GM18867 (cell line): ENCODE data around the gene NUDT8.
A peak's percentile ranks its signal among the peaks of the same experiment; 100 is the strongest.
"Not testable (repeated sequence)": the region's sequence is repeated elsewhere in the genome, so short reads cannot be mapped to it uniquely, and the experiment has no call there.

ENCODE experiments used
- ATAC-seq: cut with Tn5 transposase; IDR thresholded peaks from one replicate; pipeline ENCODE4 v1.9.1; 2021; ENCODE audit warnings: mild to moderate bottlenecking, moderate library complexity; ENCODE audit not compliant: unreplicated experiment

NUDT8 gene

DNA sequence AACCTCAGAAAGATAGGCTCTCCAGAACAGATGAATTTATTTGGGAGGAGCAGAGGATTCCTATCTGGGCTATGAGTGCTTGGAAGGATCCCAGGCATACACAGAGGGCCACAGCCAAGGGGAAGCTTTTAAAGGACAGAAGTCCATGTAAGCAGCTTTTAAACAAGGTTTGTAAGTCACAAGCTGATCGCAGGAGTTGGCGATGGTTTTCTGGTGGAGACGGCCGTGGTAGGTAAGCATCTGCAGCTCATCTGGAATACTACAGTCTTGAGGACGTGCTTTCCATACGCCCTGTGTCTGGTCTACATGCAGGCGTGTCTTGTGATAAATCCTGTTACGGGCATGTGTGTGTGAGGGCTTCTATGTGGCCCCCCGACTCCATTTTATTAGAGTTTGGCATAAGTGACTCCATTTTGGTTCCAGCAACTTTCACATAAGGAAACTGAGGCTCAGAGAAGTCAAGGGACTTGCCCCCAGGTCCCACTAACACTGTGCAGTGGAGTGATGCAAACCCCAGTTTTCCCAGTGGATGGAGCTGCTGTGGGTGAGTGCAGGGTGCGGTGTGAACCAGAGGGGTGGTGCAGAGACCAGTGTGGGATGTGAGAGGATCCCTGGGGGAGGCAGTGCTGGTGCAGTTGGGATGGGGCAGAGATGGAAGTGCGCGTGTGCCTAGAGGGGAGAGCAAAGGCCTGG is 32.6 kb upstream of the NUDT8 start:
- no peak for ATAC-seq

DNA sequence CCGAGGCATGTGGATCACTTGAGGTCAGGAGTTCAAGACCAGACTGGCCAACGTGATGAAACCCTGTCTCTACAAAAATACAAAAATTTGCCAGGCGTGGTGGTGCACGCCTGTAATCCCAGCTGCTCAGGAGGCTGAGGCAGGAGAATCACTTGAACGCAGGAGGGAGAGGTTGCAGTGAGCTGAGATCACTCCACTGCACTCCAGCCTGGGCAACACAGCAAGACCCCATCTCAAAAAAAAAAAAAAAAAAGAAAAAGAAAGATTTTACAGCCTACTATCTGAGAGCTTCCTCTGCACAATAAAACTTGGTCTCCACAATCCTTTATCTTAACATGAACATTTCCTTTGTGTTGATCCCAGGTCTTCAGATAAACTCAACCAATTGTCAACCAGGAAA is 31.0 kb upstream of the NUDT8 start:
- not testable (repeated sequence) for ATAC-seq

DNA sequence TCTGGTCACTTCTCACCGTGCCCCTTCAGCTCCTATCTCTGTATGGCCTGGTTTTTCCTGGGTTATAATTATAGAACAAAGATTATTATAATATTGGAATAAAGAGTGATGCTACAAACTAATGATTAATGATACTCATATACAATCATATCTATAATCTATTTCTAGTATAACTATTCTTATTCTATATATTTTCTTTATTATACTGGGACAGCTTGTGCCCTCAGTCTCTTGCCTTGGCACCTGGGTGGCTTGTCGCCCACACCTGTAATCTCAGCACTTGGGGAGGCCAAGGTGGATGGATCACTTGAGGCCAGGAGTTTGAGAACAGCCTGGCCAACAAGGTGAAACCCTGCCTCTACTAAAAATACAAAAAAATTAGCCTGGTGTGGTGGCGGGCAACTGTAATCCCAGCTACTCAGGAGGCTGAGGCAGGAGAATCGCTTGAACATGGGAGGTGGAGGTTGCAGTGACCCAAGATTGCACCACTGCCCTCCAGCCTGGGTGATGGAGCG is 30.0 kb upstream of the NUDT8 start:
- ATAC-seq: not testable (repeated sequence)

DNA sequence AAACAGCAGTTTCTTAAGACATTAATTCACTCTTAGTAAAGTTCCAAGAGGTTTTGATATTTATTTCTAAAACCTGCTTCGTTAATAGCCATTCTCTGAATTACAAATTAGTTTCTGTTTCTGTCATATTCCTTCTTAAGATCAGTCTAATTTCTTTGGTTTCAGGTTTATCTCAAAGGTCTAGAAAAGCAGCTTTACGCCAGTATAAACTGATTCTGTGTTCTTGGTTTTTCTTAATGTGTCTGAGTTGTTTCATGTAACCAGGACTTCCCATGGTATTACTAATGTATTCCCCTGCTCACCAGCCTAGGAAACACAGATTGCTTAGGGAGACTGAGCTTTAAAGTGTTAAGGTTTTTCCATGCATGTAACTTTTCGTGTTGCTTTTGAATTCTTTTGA is 27.6 kb upstream of the NUDT8 start:
- ATAC-seq: no peak

DNA sequence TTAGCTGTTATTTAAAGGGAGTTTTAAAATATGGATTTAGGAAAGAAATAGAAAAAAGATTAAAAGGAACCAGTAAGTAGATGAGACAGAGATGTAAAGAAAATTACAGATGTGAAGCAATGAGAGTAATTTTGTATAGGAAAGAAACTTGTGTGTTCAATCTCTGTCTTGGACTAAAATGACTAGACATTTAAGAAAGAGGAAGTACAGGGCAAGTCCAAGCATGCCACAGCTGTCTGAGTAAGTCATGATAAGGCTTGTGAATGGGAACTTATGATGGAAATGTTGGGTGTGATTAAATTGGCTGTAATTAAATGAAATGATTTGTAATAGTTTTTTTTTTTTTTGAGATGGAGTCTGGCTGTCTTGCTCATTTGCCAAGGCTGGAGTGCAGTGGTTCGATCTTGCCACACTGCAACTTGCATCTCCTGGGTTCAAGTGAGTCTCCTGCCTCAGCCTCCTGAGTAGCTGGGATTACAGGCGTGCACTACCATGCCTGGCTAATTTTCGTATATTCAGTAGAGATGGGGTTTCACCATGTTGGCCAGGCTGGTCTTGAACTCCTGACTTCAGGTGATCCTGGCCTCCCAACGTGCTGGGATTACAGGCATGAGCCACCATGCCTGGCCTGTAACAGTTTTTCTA is 26.7 kb upstream of the NUDT8 start:
- no peak for ATAC-seq

DNA sequence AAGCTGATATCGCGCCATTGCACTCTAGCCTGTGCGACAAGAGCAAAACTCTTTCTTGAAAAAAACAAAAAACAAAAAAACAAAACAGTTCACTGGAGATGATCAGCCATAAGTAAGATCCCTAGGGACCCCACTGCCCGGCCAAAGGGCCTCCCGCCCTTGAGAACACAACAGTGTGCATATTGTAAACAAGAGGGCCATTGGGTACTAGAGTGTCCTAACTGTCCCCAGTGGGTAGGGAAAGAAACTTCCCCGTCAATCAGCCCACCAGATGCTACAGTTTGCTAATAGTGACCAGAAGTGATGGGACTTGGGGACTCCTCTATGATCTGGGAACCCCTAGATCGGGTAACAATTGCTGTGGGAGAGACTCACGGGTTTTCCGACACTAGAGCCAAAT is 24.5 kb upstream of the NUDT8 start:
- no peak for ATAC-seq

DNA sequence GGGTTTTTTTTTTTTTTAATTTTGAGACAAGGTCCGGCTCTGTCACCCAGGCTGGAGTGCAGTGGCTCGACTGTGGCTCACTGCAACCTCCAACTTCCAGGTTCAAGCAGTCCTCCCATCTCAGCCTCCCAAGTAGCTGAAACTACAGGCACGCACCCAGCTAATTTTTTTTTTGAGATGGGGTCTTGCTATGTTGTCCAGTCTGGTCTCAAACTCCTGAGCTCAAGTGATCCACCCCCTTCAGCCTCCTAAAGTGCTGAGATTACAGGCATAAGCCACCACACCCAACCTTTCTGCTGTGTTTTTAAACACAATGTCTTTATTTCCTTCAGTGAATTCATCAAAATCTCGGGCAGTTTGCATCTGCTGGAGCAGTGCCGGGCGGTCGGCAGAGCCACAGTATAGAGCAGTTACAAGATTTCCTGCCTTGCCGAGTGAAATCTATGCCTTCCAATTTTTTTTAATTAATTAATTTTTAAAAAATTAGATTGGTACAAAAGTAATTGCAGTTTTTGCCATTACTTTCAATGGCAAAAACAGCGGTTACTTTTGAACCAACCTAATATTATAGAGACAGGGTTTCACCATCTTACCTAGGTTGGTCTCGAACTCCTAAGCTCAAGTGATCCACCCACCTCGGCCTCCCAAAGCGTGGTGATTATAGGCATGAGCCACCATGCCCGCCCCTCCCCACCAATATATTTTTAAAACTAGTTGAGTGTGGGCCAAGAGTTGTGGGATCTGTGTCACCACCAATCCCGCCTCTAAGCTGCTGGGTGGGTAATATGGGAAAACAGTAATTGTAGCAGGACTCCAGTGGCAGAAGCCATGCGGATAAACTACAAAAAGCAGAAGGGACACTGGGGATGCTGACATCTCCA is 23.5 kb upstream of the NUDT8 start:
- no peak for ATAC-seq

DNA sequence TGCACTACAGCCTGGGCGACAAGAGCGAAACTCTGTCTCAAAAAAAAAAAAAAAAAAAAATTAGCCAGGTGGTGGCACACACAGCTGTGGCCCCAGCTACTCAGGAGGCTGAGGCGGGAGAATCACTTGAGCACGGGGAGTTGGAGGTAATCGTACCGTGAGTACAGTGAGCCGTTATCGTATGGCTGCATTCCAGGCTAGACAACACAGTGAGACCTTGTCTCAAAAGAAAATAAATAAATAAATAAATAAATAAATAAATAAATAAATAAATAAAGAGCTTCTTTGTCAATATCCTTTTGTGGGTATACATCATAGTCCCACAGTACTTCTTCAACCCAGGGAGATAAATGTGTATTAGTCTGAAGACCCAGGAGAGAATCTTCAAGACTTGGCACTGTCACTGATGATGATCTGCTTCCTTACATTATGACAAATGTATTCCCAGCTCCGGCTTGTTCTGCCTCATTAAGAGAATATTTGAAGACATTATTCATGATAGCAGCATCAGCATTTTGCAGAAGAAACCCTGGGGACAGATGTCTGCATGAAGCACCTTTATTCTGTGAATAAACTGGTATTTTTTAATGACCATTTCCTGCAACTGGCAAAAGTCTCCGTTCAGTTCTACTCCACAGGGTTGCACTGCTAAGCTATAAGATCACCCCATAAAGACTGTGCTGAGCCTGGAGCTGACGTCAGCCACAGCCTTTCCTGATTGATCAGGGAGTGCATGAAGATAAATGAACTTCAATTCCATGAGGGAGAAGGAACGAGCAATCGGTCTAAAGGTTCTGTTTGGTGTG is 22.4 kb upstream of the NUDT8 start:
- no peak for ATAC-seq

DNA sequence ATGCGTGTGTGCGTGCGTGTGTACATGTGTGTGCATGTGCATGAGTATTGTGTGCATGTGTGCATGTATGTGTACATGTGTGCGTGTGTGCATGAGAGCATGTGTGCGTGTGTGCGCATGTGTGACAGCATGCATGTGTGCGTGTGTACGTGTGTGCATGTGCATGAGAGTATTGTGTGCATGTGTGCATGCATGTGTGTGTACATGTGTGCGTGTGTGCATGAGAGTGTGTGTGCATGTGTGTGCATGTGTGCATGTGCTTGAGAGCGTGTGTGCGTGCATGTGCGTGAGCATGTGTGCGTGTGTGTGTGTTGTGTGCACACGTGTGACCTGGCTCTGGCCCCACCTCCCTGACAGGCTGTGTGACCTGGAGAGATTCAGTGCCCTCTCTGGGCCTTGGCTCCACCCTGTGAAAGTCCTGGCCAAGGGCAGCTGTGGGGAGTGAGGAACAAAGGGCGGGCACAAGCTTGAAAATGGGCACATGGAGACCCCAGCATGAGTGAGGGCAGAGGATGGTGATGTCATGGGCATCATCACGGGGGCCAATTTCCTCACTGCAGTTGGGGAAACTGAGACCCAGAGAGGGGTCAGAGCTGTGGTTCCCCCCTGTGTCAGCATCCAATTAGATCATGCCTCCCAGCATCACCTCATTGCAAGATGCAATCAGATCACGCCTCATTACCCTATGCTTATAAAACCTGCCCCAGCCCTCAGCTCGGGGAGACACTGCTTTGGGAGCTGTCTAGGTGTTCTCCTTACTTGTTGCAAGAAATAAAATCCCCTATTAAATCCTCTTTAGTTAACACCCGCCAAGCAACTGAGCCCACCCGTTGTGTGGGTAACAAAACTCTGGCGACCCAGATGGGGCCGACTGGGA is 20.1 kb upstream of the NUDT8 start:
- ATAC-seq: no peak

DNA sequence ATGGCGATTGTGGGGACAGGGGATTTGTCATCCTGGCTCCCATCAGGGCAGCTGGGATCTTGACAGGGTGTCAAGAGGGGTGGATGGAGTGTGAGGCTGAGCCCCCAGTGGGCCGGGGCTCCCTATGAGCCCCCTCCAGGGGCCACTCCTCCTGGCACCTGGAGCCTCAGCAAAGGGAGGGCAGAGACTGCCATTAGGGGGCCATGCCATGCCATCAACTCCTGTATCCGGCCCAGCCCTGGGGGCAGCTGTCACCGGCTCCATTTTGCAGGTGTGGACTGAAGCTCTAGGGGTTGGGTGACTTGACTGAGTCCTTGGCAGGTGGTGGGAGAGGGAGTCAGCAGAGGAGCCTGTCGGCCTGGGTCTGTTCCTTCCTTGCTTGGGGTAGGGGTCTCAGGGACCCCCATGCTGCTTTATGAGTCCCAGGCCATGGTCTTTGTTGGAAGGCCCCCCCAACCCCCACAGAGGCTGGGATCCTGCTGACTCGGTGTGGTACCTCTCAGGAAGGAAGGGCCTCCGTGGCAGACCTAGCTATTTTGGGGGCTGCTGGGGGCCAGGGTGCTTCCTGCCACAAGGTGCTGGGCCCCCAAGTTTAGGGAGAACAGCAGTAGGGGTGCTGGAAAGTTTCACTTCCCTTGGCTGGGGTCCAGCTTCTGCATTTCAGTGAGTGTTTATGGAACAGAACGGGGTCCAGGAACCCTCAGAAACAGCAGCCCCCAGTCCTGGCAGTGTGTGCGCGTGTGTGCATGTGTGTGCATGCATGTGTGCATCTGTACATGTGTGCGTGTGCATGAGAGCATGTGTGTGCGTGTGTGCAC is 19.3 kb upstream of the NUDT8 start:
- ATAC-seq: no peak

DNA sequence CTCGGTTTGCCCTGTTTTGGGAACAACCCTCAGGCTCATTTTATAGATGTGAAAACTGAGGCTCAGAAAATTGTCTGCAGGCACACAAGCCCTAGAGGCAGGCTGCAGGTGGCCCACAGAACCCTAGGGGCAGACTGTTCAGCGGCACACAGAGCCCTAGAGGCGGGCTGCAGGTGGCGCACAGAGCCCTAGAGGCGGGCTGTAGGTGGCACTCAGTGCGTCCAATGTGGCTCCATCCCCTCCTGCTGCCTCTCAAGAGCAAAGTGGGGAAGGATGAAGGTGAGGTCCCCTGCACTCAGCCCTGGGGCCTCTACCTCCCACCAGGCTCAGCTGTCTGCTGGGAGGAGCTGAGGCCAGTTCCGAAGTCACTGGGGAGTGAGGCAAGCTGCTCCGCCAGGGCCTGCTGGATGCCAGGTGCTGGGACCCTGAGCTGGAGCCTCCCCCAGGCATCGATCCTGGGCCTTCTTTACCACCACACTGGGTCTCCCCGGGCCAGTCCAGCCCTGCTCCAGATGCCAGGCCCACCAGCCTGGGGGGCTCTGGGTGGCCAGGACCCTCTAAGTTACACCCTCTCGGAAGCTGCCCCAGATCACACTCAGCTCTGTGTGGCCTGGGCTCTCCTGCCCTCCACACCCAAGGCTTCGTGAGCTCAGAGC is 18.5 kb upstream of the NUDT8 start:
- peak; percentile 70 for ATAC-seq

DNA sequence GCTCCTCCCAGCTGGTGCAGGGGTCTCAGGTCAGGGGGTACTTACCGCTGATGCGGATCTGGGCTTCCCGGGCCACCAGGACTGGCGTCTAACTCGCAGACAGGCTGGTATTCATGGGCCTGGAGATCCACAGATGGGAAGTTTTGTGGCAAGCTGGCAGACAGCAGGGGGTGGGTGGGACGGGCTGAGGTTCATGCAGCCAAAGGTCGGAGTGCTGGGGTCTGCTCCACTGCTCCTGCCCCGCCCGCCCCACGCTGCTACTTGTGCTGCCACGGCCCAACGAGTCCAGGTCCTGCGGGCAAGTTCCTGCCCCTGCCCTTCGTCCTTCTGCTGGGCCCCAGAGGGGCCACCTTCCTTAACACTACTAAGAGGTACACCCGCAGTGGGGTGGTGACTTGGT is 17.7 kb upstream of the NUDT8 start:
- ATAC-seq: no peak

DNA sequence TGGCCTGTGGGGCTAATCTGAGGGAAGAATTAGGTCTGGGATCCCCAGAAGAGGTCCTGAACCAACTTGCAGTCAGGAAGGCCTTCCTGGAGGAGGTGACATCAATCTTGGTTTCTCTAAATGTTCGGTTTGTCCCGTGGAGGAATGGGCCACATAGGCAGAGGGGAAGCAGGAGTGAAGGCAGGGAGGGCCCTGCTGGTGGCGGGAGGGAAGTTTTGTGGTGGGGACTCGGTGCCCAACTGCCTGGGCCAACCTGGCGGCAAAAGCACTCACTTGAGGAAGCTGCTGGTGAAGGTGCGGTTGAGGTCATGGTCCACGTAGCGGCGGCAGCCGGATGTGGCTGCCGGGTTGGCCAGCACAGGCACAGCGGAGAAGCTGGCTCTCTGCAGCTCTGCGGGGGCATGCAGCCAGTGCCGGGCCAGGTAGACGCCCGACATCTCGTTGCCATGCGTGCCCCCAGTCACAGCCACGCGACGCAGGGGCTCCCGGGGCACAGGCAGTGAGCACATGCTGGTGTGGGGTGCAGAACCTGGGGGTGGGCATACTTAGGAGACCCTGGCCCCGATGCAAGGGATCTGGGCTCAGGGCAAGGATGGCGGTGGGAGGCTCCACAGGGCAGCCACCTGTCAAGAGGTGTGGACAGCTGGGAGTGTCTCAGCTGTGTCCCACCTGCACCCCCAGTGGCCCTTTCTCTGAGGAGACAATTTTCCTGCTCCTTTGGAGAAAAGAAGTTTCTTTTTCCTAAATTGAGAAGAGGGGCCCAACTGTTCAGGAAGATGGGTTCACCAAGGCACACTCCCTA is 17.0 kb upstream of the NUDT8 start:
- no peak for ATAC-seq

DNA sequence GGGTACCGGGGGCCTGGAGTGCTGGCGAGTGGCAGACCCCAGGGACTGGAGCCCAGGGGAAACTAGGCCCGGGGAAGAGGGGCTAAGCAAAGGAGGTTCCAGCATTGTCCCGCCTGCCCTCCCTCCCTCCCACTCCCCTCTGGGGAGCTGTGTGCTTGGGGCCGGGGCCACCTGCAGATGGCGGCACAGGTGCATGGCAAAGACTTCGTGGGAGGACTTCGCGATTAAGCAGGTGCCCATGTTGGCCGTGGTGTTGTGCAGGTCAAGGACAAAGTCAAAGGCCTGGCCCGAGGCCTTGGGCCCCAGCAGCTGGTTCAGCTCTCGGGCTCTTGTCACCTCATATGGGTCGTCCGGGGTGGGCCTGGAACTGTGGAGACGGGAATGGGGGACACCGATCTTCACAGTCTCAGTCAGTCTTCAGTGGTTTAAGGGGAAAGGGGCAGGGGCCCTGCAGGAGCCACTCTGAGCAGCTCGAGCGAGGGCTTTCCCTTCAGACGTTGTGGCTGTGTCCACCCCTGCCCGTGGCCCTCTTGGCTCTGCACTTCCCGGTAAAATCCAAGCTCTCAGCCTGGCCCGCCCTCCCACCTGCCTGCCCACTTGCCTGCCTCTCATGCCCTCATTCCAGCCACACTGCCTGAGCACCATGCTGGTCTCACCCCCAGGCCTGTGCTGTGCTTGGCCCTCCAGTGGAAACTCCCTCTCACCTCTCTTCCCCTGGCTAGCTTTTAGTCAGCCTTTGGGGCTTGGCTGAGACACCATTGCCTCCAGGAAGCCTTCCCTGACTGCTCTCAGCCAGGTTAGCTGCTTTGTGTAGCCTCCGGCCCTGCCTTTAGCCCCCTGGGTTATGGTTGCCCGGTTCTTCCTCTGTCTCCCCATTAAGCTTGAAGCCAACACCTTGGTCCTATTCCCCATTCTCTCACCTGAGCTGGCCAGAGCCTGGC is 16.1 kb upstream of the NUDT8 start:
- no peak for ATAC-seq

DNA sequence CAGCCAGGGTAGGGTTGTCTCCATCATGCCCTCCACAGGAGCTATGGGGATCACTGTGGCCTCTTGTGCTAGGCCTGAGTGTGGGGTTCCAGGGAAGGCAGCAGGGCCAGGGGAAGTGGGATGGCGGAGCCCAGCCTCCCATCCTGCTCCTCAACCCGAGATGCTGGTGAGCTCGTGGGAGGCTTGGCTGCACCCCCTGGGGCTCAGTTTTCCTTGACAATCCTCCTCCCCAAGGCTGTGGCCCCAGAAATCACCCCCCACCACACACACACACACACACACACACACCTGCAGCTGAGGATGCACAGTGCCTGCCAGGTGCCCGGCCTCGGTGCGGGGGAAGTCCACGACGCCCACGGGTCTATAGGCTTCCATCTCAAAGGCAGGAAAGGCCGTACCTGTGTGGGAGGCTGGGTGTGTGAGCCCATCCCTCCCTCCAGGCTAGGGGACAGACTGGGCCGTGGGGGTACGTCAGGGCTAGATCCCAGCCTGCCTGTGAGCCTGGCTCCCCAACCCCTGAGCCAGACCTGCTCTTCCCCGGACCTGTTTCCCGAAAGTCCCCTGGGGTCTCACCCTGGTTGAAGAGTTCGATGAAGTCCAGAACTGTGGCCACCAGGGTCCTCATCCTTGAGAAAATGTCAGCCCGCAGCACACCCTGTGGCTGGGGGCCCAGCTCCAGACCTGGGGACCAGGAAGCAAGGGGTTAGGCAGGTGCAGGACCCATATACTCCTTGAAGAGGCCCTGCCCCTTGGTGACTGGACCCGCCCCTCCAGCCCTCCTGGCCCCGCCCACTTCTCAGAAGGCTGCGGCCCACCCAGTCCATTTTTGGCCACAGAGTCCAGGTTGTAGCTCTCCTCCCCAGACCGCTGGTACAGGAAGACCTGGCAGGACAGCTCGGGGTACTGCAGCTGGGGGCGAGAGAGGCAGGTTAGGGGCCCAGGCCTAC is 15.0 kb upstream of the NUDT8 start:
- ATAC-seq: no peak
